Smooth muscle cell (in vitro differentiated cells): ENCODE results near the gene IL6ST. TPM values are rescaled to one million over a fixed set of nuclear protein-coding genes. Genes with fewer than 3 reads are reported as not detected.

Experiments used
- DNase-seq: peaks from one replicate; lab custom pipeline; 2025; ENCODE audit not compliant: unreplicated experiment; lab: John Stamatoyannopoulos, UW
- H2AFZ ChIP-seq: fragments of 200-600 bp; sonication (generic); 2 replicates; pipeline ENCODE4 v1.6.0; 2016; ENCODE audit warnings: antibody characterized with exemption, low read depth, mild to moderate bottlenecking
- H3F3A ChIP-seq: fragments of 200-600 bp; sonication (generic); 2 replicates; pipeline ENCODE4 v1.6.0; 2017; ENCODE audit warnings: antibody characterized with exemption, low read depth
- H3K27ac ChIP-seq: fragments of 200-600 bp; sonication (generic); 2 replicates; pipeline ENCODE4 v1.5.1; 2016; ENCODE audit warnings: low read depth, mild to moderate bottlenecking
- H3K27me3 ChIP-seq: fragments of 200-600 bp; sonication (generic); 2 replicates; pipeline ENCODE4 v1.6.1; 2016; ENCODE audit warnings: low read depth, mild to moderate bottlenecking
- H3K36me3 ChIP-seq: fragments of 200-600 bp; sonication (generic); 2 replicates; pipeline ENCODE4 v1.5.1; 2016; ENCODE audit warnings: low read depth
- H3K4me1 ChIP-seq: fragments of 200-600 bp; sonication (generic); 2 replicates; pipeline ENCODE4 v1.5.1; 2016; ENCODE audit warnings: low read depth
- H3K4me2 ChIP-seq: fragments of 200-600 bp; sonication (generic); 2 replicates; pipeline ENCODE4 v1.6.0; 2016; ENCODE audit warnings: mild to moderate bottlenecking
- H3K4me3 ChIP-seq: fragments of 200-600 bp; sonication (generic); 2 replicates; pipeline ENCODE4 v1.5.1; 2016; ENCODE audit warnings: mild to moderate bottlenecking
- H3K79me2 ChIP-seq: fragments of 200-600 bp; sonication (generic); 2 replicates; pipeline ENCODE4 v1.6.0; 2016; ENCODE audit warnings: low read depth, mild to moderate bottlenecking
- H3K9ac ChIP-seq: fragments of 200-600 bp; sonication (generic); 2 replicates; pipeline ENCODE4 v1.6.0; 2016; ENCODE audit warnings: low read depth
- H3K9me3 ChIP-seq: fragments of 200-600 bp; sonication (generic); replicated peaks from 2 replicates; pipeline ENCODE4 v1.5.1; 2016; ENCODE audit warnings: low read depth
- H4K20me1 ChIP-seq: fragments of 200-600 bp; sonication (generic); 2 replicates; pipeline ENCODE4 v1.6.0; 2016; ENCODE audit warnings: low read depth
- CTCF ChIP-seq: fragments of 200-600 bp; sonication (generic); IDR thresholded peaks from 2 replicates; pipeline ENCODE4 v1.5.1; 2017; ENCODE audit warnings: borderline replicate concordance, mild to moderate bottlenecking, antibody characterized with exemption; ENCODE audit not compliant: insufficient read depth, poor library complexity, severe bottlenecking
- WGBS: methylation state at CpG from one replicate; pipeline ENCODE4 v1.1.7; 2016; ENCODE audit warnings: low lambda C conversion rate; 5-methylcytosine and 5-hydroxymethylcytosine counted together
- polyA plus RNA-seq: library from polyadenylated mRNA; unstranded; fragments of >200 nt; fragmentation: Nextera tagmentation; extraction: Ambion mirVana; gene quantifications from 2 replicates; pipeline ENCODE4 v1.2.1, GENCODE V29; 2016
- total RNA-seq: library from RNA; depleted of rRNA; stranded (reverse); fragments of >200 nt; gene quantifications from 2 replicates; pipeline ENCODE4 v1.2.3, GENCODE V29; 2014

Gene IL6ST
- total and polyA plus RNA-seq, 2 experiments from 2014 or later: 555 to 1,401 TPM

- TF ChIP-seq CTCF: no peak
- Histone ChIP-seq H4K20me1 (peaks cover 100% of the 10 kb centered on the region), H3K79me2 (peaks cover 100% of the 10 kb centered on the region), H3F3A (peaks cover 28% of the 10 kb centered on the region), H3K4me2 (peak overlapping the region; percentile 91), H3K27ac (peak overlapping the region; percentile 70), H3K27me3 (no peaks in the 10 kb centered on the region), H3K9ac (no peak overlapping the region), H3K9me3 (no peaks in the 10 kb centered on the region), H2AFZ (no peak overlapping the region), H3K4me1 (peaks cover 30% of the 10 kb centered on the region), H3K4me3 (peak overlapping the region; percentile 28), H3K36me3 (peaks cover 23% of the 10 kb centered on the region)
- WGBS: 87% methylated on average over 6 of the region's 6 CpGs
- no peak for DNase-seq
Observed at GRCh38 chr5:55985181-55985580, 9.6 kb downstream of the IL6ST start.

DNA sequence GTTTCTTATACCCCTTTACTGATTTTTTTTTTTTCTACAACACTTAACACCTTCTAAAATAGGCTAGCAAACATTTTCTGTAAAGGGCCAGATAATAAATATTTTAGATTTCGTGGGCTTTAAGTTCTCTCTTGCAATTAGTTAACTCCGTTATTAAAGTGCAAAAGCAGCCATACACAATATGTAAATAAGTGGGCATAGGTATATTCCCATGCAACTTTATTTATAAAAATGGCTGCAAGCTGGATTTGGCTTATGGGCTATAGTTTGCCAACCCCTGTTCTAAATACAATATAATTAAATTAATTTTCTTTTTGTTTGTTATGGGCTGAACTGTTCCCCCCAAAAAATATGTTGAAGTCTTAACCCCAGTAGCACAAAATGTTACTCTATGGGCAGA, 10.8 kb downstream of the IL6ST start:
- peak overlapping the region; percentile 91 for H3K4me2 ChIP-seq
- peak overlapping the region; percentile 70 for H3K27ac ChIP-seq
- no peaks in the 10 kb centered on the region for H3K9me3 ChIP-seq
- peaks cover 100% of the 10 kb centered on the region for H3K79me2 ChIP-seq
- H3K36me3 ChIP-seq: peaks cover 23% of the 10 kb centered on the region
- H3K27me3 ChIP-seq: no peaks in the 10 kb centered on the region
- whole genome bisulfite sequencing: 85% methylated on average over 2 of the region's 2 CpGs
- H3K4me1 ChIP-seq: peaks cover 21% of the 10 kb centered on the region
- H2AFZ ChIP-seq: no peak overlapping the region
- H4K20me1 ChIP-seq: peaks cover 100% of the 10 kb centered on the region
- H3K9ac ChIP-seq: peak overlapping the region; percentile 23
- H3K4me3 ChIP-seq: peak overlapping the region; percentile 28
- DNase-seq: no peak
- H3F3A ChIP-seq: peaks cover 31% of the 10 kb centered on the region
- TF ChIP-seq CTCF: no peak

GRCh38 chr5:55982957-55983381, 11.8 kb downstream of the IL6ST start:
- no peak overlapping the region for H2AFZ ChIP-seq
- peaks cover 21% of the 10 kb centered on the region for H3K4me1 ChIP-seq
- peak; percentile 12 for TF ChIP-seq CTCF
- H3K9ac ChIP-seq: no peak overlapping the region
- 60% methylated on average over 5 of the region's 5 CpGs for WGBS
- H3K4me3 ChIP-seq: peak overlapping the region; percentile 28
- no peaks in the 10 kb centered on the region for H3K9me3 ChIP-seq
- peaks cover 37% of the 10 kb centered on the region for H3F3A ChIP-seq
- peaks cover 100% of the 10 kb centered on the region for H4K20me1 ChIP-seq
- peak overlapping the region; percentile 70 for H3K27ac ChIP-seq
- DNase-seq: no peak
- peaks cover 23% of the 10 kb centered on the region for H3K36me3 ChIP-seq
- H3K79me2 ChIP-seq: peaks cover 100% of the 10 kb centered on the region
- H3K27me3 ChIP-seq: no peaks in the 10 kb centered on the region
- H3K4me2 ChIP-seq: peak overlapping the region; percentile 91

GRCh38 chr5:55973296-55973695, 21.5 kb downstream of the IL6ST start:
- no peaks in the 10 kb centered on the region for H3K9me3 ChIP-seq
- H4K20me1 ChIP-seq: peaks cover 100% of the 10 kb centered on the region
- H3K36me3 ChIP-seq: peaks cover 16% of the 10 kb centered on the region
- no peak overlapping the region for H3K4me2 ChIP-seq
- H3K4me3 ChIP-seq: no peak overlapping the region
- H3K79me2 ChIP-seq: peaks cover 100% of the 10 kb centered on the region
- no peaks in the 10 kb centered on the region for H3K27me3 ChIP-seq
- 81% methylated on average over 4 of the region's 4 CpGs for WGBS
- peak overlapping the region; percentile 45 for H3K27ac ChIP-seq
- peaks cover 26% of the 10 kb centered on the region for H3F3A ChIP-seq
- no peak overlapping the region for H3K9ac ChIP-seq
- no peak for DNase-seq
- peaks cover 7% of the 10 kb centered on the region for H3K4me1 ChIP-seq
- no peak for TF ChIP-seq CTCF
- H2AFZ ChIP-seq: no peak overlapping the region
